DOHH2 (cell line): ENCODE results near the gene TNFRSF21.
"Not testable (repeated sequence)": the region's sequence is repeated elsewhere in the genome, so short reads cannot be mapped to it uniquely, and the experiment has no call there.

Experiments
- H3F3A ChIP-seq: fragments of 200-600 bp; sonication (generic), shearing (Covaris generic); 2 replicates; pipeline ENCODE4 v1.6.0; 2016; ENCODE audit warnings: antibody characterized with exemption, mild to moderate bottlenecking; ENCODE audit not compliant: control insufficient read depth, insufficient read depth
- H3K27ac ChIP-seq: fragments of 200-600 bp; sonication (generic); 2 replicates; pipeline ENCODE4 v1.5.1; 2014; ENCODE audit warnings: low read depth, mild to moderate bottlenecking, low read length, moderate library complexity
- H3K27me3 ChIP-seq: fragments of 200-600 bp; sonication (generic); 2 replicates; pipeline ENCODE4 v1.6.1; 2014; ENCODE audit warnings: mild to moderate bottlenecking, low read length, mixed read lengths; ENCODE audit not compliant: control insufficient read depth
- H3K36me3 ChIP-seq: fragments of 200-600 bp; sonication (generic); 2 replicates; pipeline ENCODE4 v1.6.1; 2014; ENCODE audit warnings: mild to moderate bottlenecking, low read length, moderate library complexity, mixed read lengths; ENCODE audit not compliant: control insufficient read depth
- H3K4me1 ChIP-seq: fragments of 200-600 bp; sonication (generic); 2 replicates; pipeline ENCODE4 v1.6.1; 2014; ENCODE audit warnings: mild to moderate bottlenecking, low read length, mixed read lengths; ENCODE audit not compliant: control insufficient read depth
- H3K4me2 ChIP-seq: fragments of 200-600 bp; sonication (generic); 2 replicates; pipeline ENCODE4 v1.6.0; 2014; ENCODE audit warnings: mild to moderate bottlenecking, low read length, moderate library complexity
- H3K4me3 ChIP-seq: fragments of 200-600 bp; sonication (generic); 2 replicates; pipeline ENCODE4 v1.5.1; 2014; ENCODE audit warnings: mild to moderate bottlenecking, low read length, mixed read lengths
- H3K79me2 ChIP-seq: fragments of 200-600 bp; sonication (generic); 2 replicates; pipeline ENCODE4 v1.6.1; 2014; ENCODE audit warnings: mild to moderate bottlenecking, low read length, mixed read lengths; ENCODE audit not compliant: control insufficient read depth
- H3K9me2 ChIP-seq: fragments of 200-600 bp; sonication (generic); replicated peaks from 2 replicates; pipeline ENCODE4 v1.6.1; 2014; ENCODE audit warnings: mild to moderate bottlenecking, low read length, mixed read lengths; ENCODE audit not compliant: control insufficient read depth
- H3K9me3 ChIP-seq: fragments of 200-600 bp; sonication (generic); 2 replicates; pipeline ENCODE4 v1.6.1; 2014; ENCODE audit warnings: antibody characterized with exemption, low read length, mixed read lengths; ENCODE audit not compliant: control insufficient read depth, insufficient read depth
- H4K20me1 ChIP-seq: fragments of 200-600 bp; sonication (generic); 2 replicates; pipeline ENCODE4 v1.6.0; 2014; ENCODE audit warnings: low read depth, mild to moderate bottlenecking, antibody characterized with exemption, low read length, moderate library complexity; ENCODE audit not compliant: control insufficient read depth, insufficient read depth
- EZH2phosphoT487 ChIP-seq: fragments of 200-600 bp; sonication (generic); IDR thresholded peaks from 2 replicates; pipeline ENCODE4 v1.6.1; 2017; ENCODE audit warnings: borderline replicate concordance, mild to moderate bottlenecking, antibody characterized with exemption, low read length, moderate library complexity, mixed read lengths
- TF ChIP-seq, protein P1 (sequence below): fragments of 200-600 bp; sonication (generic); IDR thresholded peaks from one replicate; pipeline ENCODE4 v1.5.1; 2014; ENCODE audit warnings: antibody characterized with exemption, mild to moderate bottlenecking, low read depth, low read length; ENCODE audit not compliant: poor library complexity, severe bottlenecking

TNFRSF21 gene

DNA sequence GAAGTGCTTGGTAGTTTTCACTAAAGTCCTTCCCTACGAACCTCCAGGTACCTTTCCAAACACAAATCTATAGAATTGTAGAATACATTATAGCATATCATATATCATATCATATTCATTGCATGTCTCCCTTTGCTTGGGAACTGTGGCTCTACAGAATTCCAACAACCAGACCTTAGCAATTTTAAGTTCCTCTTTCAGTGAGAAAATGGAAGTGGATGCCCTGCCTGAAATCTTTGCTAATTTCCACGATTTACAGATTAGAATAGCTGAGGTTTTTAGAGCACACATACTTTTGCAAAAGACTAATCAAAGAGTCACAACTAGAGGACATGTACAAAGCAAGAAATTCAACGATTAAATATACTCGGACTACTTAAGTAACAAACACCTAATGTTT is 78.6 kb downstream of the TNFRSF21 start:
- no peaks in the 10 kb centered on the region for H4K20me1 ChIP-seq
- no peaks in the 10 kb centered on the region for H3K36me3 ChIP-seq
- no peak overlapping the region for H3K27ac ChIP-seq
- H3K9me2 ChIP-seq, result no peaks in the 10 kb centered on the region
- H3K27me3 ChIP-seq, result no peaks in the 10 kb centered on the region
- TF ChIP-seq EZH2phosphoT487, result no peak
- TF ChIP-seq, protein P1, sequence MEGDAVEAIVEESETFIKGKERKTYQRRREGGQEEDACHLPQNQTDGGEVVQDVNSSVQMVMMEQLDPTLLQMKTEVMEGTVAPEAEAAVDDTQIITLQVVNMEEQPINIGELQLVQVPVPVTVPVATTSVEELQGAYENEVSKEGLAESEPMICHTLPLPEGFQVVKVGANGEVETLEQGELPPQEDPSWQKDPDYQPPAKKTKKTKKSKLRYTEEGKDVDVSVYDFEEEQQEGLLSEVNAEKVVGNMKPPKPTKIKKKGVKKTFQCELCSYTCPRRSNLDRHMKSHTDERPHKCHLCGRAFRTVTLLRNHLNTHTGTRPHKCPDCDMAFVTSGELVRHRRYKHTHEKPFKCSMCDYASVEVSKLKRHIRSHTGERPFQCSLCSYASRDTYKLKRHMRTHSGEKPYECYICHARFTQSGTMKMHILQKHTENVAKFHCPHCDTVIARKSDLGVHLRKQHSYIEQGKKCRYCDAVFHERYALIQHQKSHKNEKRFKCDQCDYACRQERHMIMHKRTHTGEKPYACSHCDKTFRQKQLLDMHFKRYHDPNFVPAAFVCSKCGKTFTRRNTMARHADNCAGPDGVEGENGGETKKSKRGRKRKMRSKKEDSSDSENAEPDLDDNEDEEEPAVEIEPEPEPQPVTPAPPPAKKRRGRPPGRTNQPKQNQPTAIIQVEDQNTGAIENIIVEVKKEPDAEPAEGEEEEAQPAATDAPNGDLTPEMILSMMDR, result no peak
- no peaks in the 10 kb centered on the region for H3F3A ChIP-seq
- H3K4me2 ChIP-seq, result no peak overlapping the region
- no peak overlapping the region for H3K4me3 ChIP-seq
- no peaks in the 10 kb centered on the region for H3K9me3 ChIP-seq
- H3K4me1 ChIP-seq, result peaks cover 8% of the 10 kb centered on the region
- no peaks in the 10 kb centered on the region for H3K79me2 ChIP-seq

DNA sequence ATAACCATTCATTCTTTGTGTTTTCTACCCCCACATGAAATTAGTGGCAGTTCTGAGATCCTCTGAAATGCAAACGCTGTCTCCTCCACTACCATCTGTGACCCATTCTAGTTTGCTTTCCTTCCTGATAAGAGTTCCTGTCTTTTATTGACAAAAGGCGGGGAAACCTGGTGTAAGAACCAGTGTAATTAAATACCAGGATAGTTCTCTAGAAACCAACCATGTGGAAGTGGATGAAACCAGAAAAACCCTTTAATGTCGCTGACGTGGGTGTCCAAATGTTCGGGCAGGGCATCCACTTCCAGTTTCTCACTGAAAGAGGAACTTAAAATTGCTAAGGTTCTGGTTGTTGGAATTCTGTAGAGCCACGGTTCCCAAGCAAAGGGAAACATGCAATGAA is 79.1 kb downstream of the TNFRSF21 start:
- Histone ChIP-seq H3K27ac (no peak overlapping the region), H3K4me2 (no peak overlapping the region), H3K27me3 (no peaks in the 10 kb centered on the region), H3F3A (no peaks in the 10 kb centered on the region), H3K4me1 (peaks cover 3% of the 10 kb centered on the region), H3K9me2 (no peaks in the 10 kb centered on the region), H4K20me1 (no peaks in the 10 kb centered on the region), H3K36me3 (no peaks in the 10 kb centered on the region), H3K79me2 (no peaks in the 10 kb centered on the region), H3K9me3 (no peaks in the 10 kb centered on the region), H3K4me3 (no peak overlapping the region)
- TF ChIP-seq, protein P1, result no peak
- no peak for TF ChIP-seq EZH2phosphoT487

DNA sequence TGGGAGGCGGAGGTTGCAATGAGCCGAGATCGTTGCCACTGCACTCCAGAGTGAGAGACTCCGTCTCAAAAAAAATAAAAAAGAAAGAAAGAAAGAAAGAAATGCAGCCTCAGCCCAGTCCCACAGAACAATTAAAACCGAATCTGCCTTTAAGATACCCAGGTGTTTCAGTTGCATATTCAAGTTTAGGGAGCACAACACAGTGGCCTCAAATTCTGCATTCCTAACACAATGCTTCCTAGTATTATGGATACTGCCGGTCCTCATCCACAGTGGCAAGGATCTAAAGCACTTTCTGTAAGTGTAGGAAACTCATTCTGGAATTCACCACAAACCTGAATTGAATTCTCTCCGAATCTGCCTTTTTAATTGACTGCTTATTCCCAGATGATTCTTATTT is 80.5 kb downstream of the TNFRSF21 start:
- TF ChIP-seq, protein P1, result no peak
- no peak for TF ChIP-seq EZH2phosphoT487
- Histone ChIP-seq H3K4me3 (no peak overlapping the region), H3K36me3 (no peaks in the 10 kb centered on the region), H3K4me1 (no peaks in the 10 kb centered on the region), H3K27ac (no peak overlapping the region), H3K9me3 (no peaks in the 10 kb centered on the region), H4K20me1 (no peaks in the 10 kb centered on the region), H3F3A (no peaks in the 10 kb centered on the region), H3K9me2 (no peaks in the 10 kb centered on the region), H3K79me2 (no peaks in the 10 kb centered on the region), H3K4me2 (no peak overlapping the region), H3K27me3 (no peaks in the 10 kb centered on the region)

DNA sequence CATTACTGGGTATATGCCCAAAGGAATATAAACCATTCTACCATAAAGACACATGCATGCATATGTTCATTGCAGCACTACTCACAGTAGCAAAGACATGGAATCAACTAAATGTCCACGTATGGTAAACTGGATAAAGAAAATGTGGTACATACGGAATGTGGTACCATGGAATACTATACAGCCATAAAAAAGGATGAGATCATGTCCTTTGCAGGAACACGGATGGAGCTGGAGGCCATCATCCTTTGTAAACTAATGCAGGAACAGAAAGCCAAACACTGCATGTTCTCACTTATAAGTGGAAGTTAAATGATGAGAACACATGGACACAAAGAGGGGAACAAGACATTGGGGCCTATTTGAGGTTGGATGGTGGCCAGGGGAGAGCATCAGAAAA is 81.6 kb downstream of the TNFRSF21 start:
- H3F3A ChIP-seq, H3K36me3 ChIP-seq: not testable (repeated sequence)

DNA sequence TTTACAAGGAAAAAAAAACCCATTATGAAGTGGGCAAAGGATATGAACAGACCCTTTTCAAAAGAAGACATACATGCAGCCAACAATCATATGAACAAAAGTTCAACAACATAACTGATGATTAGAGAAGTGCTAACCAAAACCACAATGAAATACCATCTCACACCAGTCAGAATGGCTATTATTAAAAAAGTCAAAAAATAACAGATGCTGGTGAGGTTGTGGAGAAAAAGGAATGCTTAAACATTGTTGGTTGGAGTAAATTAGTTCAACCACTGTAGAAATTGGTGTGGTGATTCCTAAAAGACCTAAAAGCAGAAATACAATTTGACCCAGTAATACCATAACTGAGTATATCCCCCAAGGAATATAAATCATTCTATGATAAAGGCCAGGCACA is 86.5 kb downstream of the TNFRSF21 start:
- H3K4me3 ChIP-seq, H3K9me2 ChIP-seq, H4K20me1 ChIP-seq, H3K4me2 ChIP-seq, H3K27ac ChIP-seq, H3K9me3 ChIP-seq, H3K27me3 ChIP-seq, H3F3A ChIP-seq, H3K36me3 ChIP-seq, H3K4me1 ChIP-seq, H3K79me2 ChIP-seq: not testable (repeated sequence)

More for the DNA sequence above, 81.6 kb downstream of the TNFRSF21 start:
- H4K20me1 ChIP-seq, H3K4me2 ChIP-seq, H3K27me3 ChIP-seq, H3K79me2 ChIP-seq, H3K4me1 ChIP-seq, H3K4me3 ChIP-seq, H3K27ac ChIP-seq, H3K9me3 ChIP-seq, H3K9me2 ChIP-seq: not testable (repeated sequence)
